Measurements from ENCODE around the gene PARP15.
"Not testable (repeated sequence)": the region's sequence is repeated elsewhere in the genome, so short reads cannot be mapped to it uniquely, and the experiment has no call there.

The PARP15 gene

DNA sequence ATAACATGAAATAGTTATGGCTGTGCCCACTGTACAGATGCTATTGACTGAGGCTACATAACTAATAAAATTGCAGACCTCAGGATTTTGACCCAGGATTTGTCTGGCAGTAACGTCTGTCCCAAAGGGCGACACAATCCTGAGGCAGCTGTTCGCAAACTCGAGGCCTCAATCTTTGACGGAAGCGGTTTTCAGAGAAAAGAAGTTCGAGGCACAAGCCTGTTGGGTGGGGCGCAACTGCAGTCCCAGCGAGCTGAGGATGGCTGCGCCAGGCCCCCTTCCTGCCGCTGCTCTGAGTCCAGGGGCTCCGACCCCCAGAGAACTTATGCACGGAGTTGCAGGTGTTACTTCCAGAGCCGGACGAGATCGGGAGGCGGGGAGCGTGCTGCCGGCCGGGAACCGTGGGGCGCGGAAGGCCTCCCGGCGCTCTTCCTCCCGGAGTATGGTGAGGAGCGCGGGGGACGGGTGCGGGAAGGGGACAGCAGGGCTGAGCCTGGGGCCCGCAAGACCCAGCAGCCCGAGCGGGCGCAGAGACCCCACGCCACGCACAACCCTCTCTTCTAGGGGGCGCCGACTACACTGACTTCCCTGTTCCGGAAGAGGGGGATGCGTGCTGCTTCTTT lies at the start of gene PARP15:
Gene PARP15, plus strand, starts transcription at position 242 of the 623 bp plus-strand sequence. Its CDS starts 18 bp downstream, at position 260.
- DNase-seq = no peak

DNA sequence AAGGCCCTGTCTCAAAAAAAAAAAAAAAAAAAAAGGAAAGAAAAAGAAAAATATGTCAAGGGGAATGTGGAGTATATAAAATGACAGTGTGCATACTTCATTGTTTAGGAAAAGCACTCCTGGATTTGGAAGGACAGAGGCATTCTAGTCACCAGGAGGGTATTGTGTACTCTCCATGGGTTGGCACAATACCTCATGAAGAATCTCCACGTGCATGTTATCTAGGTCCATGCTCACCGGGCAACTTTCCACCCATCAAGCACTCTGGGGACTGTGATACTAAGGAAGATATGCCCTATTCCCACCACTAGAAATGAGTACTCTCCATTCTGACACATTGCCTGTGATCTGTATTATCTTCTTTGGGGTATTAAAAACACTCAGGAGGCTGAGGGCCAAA lies 47.3 kb upstream of the PARP15 start:
- DNase-seq = no peak

GRCh38 chr3:122533480-122533879 lies 44.0 kb upstream of the PARP15 start:
- DNase-seq = no peak

DNA sequence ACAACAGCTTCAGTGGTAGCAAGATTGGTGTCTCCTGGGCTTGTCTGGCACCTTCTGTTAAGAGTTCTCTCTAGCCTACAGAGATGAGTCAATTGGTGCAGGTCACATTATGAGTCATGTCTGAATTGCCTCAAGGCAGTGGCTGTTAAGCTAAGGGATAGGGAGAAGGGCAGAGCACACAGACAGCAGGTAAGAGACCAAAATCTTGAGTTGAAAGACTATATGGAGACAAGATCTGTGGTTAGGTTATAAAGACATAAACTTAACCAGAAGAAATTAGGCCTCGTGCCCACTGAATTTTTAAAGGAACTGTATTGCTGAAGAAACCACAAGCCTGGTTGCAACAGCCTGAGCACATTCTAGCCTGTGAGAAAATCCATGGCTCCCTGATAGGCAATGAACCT lies 43.5 kb upstream of the PARP15 start:
- DNase-seq = no peak

DNA sequence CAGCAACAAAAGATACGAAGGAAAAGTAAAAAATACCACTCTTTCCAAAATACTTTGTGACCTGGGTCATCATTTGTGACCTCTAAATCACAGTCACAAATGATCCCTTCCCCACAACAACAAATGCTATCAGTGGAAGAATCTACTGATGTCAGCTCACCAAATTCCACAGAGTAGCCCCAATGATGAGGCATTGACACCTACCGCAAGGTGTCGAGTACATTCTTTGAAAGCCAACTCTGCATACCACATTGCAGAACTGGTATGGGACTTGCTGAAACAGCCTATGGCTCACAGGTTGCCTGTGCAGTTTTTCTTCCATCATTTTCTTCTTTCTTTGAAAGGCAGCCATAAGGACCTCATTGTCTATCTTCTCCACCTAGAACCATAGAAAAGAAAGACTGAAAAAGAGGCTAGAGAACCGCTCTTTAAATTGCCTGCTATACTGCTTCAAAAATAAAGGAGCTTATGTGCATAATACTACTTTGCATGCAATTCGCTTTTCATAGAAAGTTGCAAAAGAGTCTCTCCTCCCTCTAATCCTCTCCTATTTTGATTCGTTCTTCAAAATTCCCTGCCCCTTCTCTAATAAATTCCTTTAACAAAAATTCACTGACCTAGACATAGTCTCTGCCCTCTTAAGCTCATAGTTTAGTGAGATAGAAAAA lies 41.4 kb upstream of the PARP15 start:
- no peak for DNase-seq

GRCh38 chr3:122536632-122537001 lies 40.8 kb upstream of the PARP15 start:
- DNase-seq = no peak

GRCh38 chr3:122538956-122539490 lies 38.4 kb upstream of the PARP15 start:
- DNase-seq = no peak

DNA sequence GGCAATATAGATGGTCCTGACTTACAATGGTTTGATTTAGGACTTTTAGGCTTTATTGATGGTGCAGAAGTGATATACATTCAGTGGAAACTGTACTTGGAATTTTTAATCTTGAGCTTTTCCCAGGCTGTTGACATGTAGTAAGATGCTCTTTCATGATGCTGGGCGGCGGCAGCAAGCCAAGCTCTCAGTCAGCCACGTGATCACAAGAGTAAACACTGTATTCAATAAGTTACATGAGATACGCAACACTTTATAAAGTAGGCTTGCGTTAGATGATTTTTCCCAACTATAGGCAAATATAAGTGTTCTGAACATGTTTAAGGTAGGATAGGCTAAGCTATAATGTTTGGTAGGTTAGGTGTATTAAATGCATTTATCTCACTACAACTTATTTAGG lies 31.3 kb upstream of the PARP15 start:
- no peak for DNase-seq

DNA sequence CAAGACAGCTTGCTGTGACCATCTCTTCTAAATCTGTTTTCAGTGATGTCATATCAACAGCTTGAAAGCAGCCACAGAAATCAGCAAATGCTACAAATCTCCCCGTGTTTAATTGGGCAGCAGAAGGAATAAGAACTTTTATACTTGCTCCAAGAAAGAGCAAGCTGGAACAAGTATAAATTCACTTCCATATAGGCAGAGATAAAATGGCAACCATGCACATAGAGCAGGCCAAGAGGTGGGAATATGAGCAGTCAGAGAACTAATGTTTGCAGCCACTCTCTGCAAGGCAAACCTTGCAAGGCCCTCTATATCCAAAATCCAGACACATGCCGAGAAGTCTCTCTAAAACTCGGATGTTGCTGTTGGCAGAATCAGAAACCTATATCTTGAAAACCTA lies 29.4 kb upstream of the PARP15 start:
- no peak for DNase-seq

DNA sequence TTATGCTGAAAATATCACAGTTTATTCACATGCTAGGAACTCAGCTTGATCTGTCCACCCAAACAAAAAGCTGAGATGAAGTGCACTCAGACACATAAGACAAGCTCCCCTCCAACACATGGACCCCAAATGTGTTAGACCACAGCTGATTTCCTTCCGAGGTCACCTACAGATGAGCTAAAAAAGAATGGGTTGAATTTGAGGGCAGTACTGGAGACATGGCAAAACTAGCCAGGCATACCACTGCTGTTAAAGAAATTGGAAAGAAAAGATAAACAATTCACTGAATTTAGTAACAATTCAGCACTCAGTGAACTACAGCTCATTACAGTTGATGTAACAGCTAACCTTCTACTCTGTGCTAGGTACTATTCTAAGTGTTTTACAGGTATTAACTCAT lies 28.8 kb upstream of the PARP15 start:
- no peak for DNase-seq

DNA sequence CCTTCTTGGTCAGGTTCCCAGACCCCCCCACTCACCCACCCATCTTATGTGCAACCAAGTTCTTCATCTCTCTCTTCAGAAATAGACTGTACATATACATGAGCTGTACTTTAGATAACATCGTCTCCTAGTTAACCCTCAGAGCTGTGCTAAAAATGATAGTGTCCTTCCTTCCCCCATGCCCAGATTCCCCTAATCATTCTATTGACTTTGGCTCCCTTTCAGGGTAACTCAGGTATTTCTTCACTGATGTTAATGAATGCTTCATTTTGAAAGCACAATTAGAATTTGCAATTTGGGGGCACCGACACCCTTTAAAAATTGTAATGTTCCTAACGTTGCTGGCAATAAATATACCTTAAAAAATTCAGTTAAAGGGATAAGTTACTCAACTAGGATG lies 24.3 kb upstream of the PARP15 start:
- no peak for DNase-seq

- DNase-seq = no peak
Observed at GRCh38 chr3:122555275-122556071, 22.0 kb upstream of the PARP15 start.

GRCh38 chr3:122557356-122557755 lies 20.1 kb upstream of the PARP15 start:
- no peak for DNase-seq

DNA sequence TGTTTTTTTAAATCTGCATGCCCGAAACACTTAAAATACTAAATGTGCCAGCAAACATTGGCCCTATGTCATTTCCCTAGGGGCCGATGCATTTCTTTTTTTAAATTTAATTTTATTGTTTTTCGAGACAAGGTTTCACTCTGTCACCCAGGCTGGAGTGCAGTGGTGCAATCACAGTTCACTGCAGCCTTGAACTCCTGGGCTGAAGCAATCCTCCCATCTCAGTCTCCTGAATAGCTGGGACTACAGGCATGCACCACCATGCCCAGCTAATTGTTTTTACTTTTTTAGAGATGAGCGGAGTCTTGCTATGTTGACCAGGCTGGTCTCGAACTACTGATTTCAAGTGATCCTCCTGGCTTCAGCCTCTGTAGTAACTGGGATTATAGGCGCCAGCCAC lies 18.8 kb upstream of the PARP15 start:
- DNase-seq = no peak

GRCh38 chr3:122559906-122560305 lies 17.5 kb upstream of the PARP15 start:
- no peak for DNase-seq

DNA sequence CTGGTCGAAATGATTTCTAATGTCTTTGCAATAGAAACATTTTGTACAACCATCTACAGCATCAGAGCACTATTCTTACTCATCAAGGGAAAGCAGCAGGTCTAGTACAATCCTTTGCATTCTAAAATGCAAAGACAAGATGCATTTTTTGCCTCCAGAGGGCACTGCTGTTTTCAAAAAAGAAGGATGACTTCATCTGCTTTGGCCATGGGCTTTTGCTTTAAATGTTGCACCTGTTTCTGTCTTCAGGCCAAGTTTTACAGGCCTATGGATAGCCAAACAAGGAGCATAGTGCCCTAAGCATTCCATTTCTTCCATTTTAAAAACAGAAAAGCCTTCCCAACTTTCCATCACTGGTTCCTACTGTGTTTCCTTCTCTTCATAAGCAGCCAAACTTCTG lies 16.8 kb upstream of the PARP15 start:
- peak; percentile 67 for DNase-seq

GRCh38 chr3:122562923-122563716 lies 14.3 kb upstream of the PARP15 start:
- DNase-seq = no peak

GRCh38 chr3:122563717-122564025 lies 13.8 kb upstream of the PARP15 start:
- no peak for DNase-seq

DNA sequence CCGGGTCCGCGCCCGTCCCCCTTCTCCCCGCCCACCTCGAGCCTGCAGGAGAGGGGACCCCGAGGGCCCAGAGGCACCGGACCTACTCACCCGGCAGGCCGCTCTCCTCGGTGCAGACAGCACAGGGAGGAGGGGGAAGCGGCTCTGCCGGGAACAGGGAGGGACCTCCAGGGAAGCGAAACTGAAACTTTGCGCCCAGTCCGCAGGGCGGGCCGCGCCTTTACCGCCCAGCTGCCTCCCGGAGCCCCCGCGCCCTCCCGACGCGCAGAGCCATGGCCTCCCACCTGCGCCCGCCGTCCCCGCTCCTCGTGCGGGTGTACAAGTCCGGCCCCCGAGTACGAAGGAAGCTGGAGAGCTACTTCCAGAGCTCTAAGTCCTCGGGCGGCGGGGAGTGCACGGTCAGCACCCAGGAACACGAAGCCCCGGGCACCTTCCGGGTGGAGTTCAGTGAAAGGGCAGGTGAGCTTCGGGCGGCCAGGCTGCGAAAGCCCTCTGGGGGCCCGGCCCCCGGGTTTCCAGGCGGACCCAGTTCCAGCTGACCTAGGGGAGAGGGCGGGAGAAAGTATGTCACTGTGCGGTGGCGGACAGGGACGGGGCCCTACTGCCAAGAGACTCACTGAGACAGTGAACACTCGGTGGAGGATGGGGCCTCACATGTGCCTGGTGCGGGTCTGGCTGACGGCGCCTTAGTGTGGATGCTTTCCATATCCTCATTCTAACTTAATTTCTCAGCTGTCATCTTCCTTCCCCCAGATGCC lies 13.1 kb upstream of the PARP15 start, which contains the start of the genes DTX3L and PARP9:
Gene DTX3L, plus strand, starts transcription at position 184 of the 758 bp plus-strand sequence. Its CDS starts 89 bp downstream, at position 273.
Gene PARP9, minus strand, starts transcription at position 146 of the 758 bp plus-strand sequence. CDS start 4,680 bp downstream, outside the sequence.
- peak; percentile 81 for DNase-seq

DNA sequence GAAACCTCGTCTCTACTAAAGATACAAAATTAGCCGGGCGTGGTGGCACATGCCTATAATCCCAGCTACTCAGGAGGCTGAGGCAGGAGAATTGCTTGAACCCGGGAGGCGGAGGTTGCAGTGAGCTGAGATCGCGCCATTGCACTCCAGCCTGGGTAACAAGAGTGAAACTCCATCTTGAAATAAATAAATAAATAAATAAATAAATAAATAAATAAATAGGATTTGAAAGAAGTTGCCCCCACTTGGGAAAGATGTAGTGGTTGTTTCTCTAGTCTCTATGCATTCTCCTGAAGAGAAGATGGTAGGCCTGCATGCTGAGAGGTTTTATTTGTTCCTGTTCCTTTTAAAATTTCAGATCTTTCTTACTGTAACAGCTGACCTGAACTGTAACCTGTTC lies 9.3 kb upstream of the PARP15 start:
- not testable (repeated sequence) for DNase-seq

- DNase-seq = no peak
Observed at GRCh38 chr3:122568755-122569154, 8.7 kb upstream of the PARP15 start.

DNA sequence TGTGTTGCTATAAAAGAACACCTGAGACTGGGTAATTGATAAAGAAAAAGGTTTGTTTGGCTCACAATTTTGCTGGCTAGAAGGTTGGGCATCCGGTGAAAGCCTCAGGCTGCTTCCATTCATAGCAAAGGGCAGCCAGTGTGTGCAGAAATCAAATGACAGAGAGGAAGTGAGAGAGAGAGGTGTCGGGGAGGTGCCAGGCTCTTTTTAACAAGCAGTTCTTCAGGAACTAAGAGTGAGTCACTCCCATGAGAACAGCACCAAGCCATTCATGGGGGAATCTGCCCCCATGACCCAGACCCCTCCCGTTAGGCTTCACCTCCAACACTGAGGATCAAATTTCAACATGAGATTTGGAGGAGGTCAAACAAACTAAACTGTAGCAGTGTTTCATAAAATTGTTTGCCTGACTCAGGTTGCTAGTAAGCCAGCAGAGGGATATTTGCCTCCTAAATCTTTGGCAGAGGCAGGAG lies 4.5 kb upstream of the PARP15 start:
- DNase-seq = peak; percentile 31

All from NCI-H2029 (cell line).